ENCODE data around the gene F13A1.

The F13A1 gene

GRCh38 chr6:6191476-6191875 lies 129.0 kb downstream of the F13A1 start:
- DNase-seq, result no peak

GRCh38 chr6:6180684-6181083 lies 139.8 kb downstream of the F13A1 start:
- DNase-seq, result no peak

DNA sequence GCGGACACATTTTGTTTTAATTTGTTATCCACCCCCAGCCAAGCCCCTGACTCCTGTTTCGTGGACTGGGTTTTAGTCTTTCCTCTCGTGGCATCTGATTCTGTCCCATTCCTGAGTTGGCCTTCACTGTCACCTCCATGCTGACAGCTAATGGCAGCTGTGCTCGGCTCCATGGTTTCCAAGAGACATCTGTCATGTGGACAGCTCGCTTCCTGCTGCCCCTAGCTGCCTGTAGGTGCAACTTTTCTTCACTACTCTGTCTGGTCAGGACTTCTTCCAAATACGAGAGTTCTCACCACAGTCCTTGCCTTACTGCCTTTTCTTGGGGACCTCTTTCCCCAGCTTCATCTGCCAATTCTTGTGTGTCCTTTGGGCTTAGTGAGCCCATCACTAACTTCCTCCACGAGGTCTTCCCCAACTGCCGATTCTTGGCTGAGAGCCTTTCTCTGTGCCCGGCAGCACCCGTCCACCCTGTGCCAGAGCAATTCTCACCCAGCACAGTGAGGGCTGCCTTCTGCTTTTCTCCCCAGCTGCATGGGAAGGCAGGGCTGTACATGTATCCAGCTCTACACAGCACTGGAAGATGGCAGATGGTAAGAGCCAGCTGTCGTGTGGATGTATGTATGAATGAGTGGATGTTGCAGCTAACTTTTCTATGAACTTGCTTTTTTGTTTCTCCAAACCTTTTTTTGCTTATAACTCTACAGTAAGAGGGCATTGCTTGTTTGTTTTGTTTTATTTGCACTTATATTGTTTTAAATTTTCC lies 140.4 kb downstream of the F13A1 start:
- DNase-seq, result no peak

GRCh38 chr6:6178795-6179194 lies 141.7 kb downstream of the F13A1 start:
- no peak for DNase-seq

GRCh38 chr6:6177754-6178153 lies 142.7 kb downstream of the F13A1 start:
- DNase-seq, result no peak

- DNase-seq, result no peak
These were observed 143.8 kb downstream of the F13A1 start for GRCh38 chr6:6176586-6177228.

GRCh38 chr6:6176127-6176526 lies 144.3 kb downstream of the F13A1 start:
- DNase-seq, result no peak

DNA sequence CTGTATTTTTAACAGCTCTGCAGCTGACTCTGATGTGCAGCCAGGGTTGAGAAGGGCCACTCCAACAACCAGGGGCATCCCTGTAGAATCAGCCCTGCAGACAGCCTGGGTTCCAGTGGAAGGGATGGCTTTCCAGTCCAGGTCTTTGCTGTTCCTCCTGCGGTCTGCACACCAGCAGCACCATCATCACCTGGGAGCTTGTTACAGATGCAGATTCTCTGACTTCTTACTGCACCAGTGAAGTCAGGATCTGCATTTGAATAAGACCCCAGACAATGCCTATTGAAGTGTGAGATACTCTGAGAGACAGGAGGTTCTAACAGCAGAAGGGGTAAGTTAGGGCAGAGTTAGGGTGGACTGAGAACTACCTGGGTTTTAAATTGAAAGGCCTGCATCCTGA lies 151.3 kb downstream of the F13A1 start:
- no peak for DNase-seq

- no peak for DNase-seq
These were observed 154.4 kb downstream of the F13A1 start for GRCh38 chr6:6166064-6166463.

GRCh38 chr6:6164367-6164766 lies 156.1 kb downstream of the F13A1 start:
- DNase-seq, result no peak

- no peak for DNase-seq
These were observed 166.1 kb downstream of the F13A1 start for GRCh38 chr6:6154335-6154734.

GRCh38 chr6:6152060-6152459 lies 168.4 kb downstream of the F13A1 start:
- no peak for DNase-seq

- DNase-seq, result no peak
These were observed 172.2 kb downstream of the F13A1 start for GRCh38 chr6:6148192-6148815.

GRCh38 chr6:6131492-6132109 lies 188.9 kb downstream of the F13A1 start:
- DNase-seq, result no peak

GRCh38 chr6:6125495-6125894 lies 195.0 kb downstream of the F13A1 start:
- DNase-seq, result no peak

GRCh38 chr6:6123803-6124202 lies 196.7 kb downstream of the F13A1 start:
- DNase-seq, result no peak

DNA sequence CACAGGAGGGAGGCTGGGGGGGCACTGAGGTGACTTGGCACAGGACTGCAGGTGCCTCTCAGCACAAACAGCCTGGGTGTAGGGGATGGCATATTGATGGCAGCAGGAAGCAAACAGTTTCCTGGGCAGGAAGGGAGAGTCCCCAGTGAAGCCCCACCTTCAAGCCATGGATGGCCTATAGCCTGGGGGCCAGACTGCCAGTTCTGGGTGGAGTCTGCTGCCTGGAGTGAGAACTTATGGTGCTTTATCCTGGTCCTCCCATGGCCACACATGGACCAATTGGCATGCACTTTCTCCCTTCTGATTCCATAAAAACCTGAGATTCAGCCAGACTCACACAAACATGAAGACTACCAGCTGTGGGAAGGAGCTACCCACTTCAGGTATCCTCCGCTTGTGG lies 198.5 kb downstream of the F13A1 start:
- DNase-seq, result no peak

GRCh38 chr6:6105472-6106036 lies 214.9 kb downstream of the F13A1 start:
- no peak for DNase-seq

All from NCI-H2227 treated with DMSO at 0.1 percent for 48 hours (cell line).